ENCODE results near the gene NOX3.

The NOX3 gene

DNA sequence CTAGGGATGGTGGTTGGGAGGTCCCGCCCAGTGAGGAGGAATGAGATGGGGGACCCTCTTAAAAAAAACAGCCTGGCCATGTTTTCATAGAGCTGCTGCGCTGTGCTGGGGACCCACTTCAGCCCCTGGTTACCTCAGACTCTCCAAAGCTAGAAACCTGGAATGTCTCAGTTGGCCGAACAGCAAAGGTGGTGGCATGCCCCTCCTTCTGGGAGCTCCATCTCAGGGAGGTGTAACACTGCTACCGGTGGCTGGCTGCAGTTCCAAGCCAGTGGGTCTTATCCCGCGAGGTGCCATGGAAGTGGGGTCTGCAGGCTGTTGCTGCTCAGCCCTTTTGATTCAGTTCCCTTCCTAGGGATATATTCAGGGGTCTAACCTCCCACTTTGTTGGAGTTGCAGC lies 105.7 kb downstream of the NOX3 start:
- Histone ChIP-seq H3K9ac (ENCODE audit: low read depth, low read length, poor library complexity, severe bottlenecking) (no peak overlapping the region), H3K4me2 (ENCODE audit: low read depth, low read length, poor library complexity, severe bottlenecking) (no peak overlapping the region), H2AFZ (ENCODE audit: low read length) (no peak overlapping the region), H3K9me3 (ENCODE audit: insufficient read depth, low read depth, low read length) (peaks cover 8% of the 10 kb centered on the region; the same call in 1 of the 2 replicates), H3K9me2 (replicated peaks; ENCODE audit: low read depth, low read length) (no peaks in the 10 kb centered on the region), H3K36me3 (ENCODE audit: insufficient read depth, low read length) (no peaks in the 10 kb centered on the region), H3K4me1 (ENCODE audit: insufficient read depth, low read length, poor library complexity, severe bottlenecking) (no peaks in the 10 kb centered on the region), H4K20me1 (ENCODE audit: insufficient read depth, low read length, poor library complexity, severe bottlenecking) (no peaks in the 10 kb centered on the region), H3K4me3 (ENCODE audit: low read length, poor library complexity, severe bottlenecking) (no peak overlapping the region), H3F3A (ENCODE audit: low read depth) (no peaks in the 10 kb centered on the region), H3K79me2 (ENCODE audit: insufficient read depth, low read length) (no peaks in the 10 kb centered on the region), H3K27me3 (ENCODE audit: insufficient read depth, low read length, poor library complexity, severe bottlenecking) (no peaks in the 10 kb centered on the region)
- TF ChIP-seq, protein P1, sequence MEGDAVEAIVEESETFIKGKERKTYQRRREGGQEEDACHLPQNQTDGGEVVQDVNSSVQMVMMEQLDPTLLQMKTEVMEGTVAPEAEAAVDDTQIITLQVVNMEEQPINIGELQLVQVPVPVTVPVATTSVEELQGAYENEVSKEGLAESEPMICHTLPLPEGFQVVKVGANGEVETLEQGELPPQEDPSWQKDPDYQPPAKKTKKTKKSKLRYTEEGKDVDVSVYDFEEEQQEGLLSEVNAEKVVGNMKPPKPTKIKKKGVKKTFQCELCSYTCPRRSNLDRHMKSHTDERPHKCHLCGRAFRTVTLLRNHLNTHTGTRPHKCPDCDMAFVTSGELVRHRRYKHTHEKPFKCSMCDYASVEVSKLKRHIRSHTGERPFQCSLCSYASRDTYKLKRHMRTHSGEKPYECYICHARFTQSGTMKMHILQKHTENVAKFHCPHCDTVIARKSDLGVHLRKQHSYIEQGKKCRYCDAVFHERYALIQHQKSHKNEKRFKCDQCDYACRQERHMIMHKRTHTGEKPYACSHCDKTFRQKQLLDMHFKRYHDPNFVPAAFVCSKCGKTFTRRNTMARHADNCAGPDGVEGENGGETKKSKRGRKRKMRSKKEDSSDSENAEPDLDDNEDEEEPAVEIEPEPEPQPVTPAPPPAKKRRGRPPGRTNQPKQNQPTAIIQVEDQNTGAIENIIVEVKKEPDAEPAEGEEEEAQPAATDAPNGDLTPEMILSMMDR (conservative IDR thresholded peaks at IDR 0.05; ENCODE audit: low read length) = no peak
- no peak for TF ChIP-seq EZH2phosphoT487 (IDR thresholded peaks at IDR 0.05; ENCODE audit: borderline replicate concordance)

DNA sequence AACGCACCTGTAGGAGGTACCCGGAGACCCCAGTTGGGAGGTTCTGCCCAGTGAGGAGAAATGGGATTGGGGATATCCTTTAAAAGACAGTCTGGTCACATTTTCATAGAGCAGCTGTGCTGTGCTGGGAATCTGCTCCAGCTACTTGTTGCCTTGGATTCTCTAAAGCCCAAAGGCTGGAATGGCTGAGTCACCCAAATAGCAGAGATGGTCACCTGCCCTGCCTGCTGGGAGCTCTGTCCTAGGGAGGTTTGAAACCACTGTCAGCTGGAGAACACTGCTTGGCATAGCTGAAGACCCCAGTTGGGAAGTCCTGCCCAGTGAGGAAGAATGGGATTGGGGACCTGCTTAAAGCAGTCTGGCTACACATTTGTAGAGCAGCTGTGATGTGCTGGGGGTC lies 106.5 kb downstream of the NOX3 start:
- no peaks in the 10 kb centered on the region for H4K20me1 ChIP-seq (ENCODE audit: insufficient read depth, low read length, poor library complexity, severe bottlenecking)
- no peaks in the 10 kb centered on the region for H3K9me2 ChIP-seq (replicated peaks; ENCODE audit: low read depth, low read length)
- H3K4me1 ChIP-seq (ENCODE audit: insufficient read depth, low read length, poor library complexity, severe bottlenecking) = no peaks in the 10 kb centered on the region
- no peak overlapping the region for H3K9ac ChIP-seq (ENCODE audit: low read depth, low read length, poor library complexity, severe bottlenecking)
- H3F3A ChIP-seq (ENCODE audit: low read depth) = no peaks in the 10 kb centered on the region
- H2AFZ ChIP-seq (ENCODE audit: low read length) = no peak overlapping the region
- H3K36me3 ChIP-seq (ENCODE audit: insufficient read depth, low read length) = no peaks in the 10 kb centered on the region
- H3K27me3 ChIP-seq (ENCODE audit: insufficient read depth, low read length, poor library complexity, severe bottlenecking) = no peaks in the 10 kb centered on the region
- no peak overlapping the region for H3K4me3 ChIP-seq (ENCODE audit: low read length, poor library complexity, severe bottlenecking)
- TF ChIP-seq, protein P1 (conservative IDR thresholded peaks at IDR 0.05; ENCODE audit: low read length) = no peak
- no peak for TF ChIP-seq EZH2phosphoT487 (IDR thresholded peaks at IDR 0.05; ENCODE audit: borderline replicate concordance)
- H3K79me2 ChIP-seq (ENCODE audit: insufficient read depth, low read length) = no peaks in the 10 kb centered on the region
- no peak overlapping the region for H3K4me2 ChIP-seq (ENCODE audit: low read depth, low read length, poor library complexity, severe bottlenecking)
- H3K9me3 ChIP-seq (ENCODE audit: insufficient read depth, low read depth, low read length) = peaks cover under 1% of the 10 kb centered on the region; the same call in 1 of the 2 replicates

DNA sequence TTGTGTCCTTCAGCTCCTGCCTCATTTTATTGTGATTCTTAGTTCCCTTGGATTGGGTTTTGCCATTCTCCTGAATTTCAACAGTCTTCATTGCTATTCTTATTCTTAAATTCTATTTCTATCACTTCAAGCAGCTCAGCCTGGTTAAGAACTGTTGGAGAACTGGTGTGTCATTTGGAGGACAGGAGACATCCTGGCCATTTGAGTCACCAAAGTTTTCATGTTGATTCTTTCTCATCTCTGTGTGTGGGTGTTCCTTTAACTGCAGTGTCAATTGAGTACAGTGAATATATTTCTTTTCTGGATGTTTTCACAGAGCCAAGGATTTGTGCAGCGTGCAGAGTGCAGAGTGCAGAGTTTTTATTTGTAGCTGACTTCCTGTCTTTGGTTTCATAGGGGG lies 107.8 kb downstream of the NOX3 start:
- no peaks in the 10 kb centered on the region for H3K4me1 ChIP-seq (ENCODE audit: insufficient read depth, low read length, poor library complexity, severe bottlenecking)
- H3K27me3 ChIP-seq (ENCODE audit: insufficient read depth, low read length, poor library complexity, severe bottlenecking) = no peaks in the 10 kb centered on the region
- H3F3A ChIP-seq (ENCODE audit: low read depth) = no peaks in the 10 kb centered on the region
- TF ChIP-seq EZH2phosphoT487 (IDR thresholded peaks at IDR 0.05; ENCODE audit: borderline replicate concordance) = no peak
- TF ChIP-seq, protein P1 (conservative IDR thresholded peaks at IDR 0.05; ENCODE audit: low read length) = no peak
- H3K79me2 ChIP-seq (ENCODE audit: insufficient read depth, low read length) = no peaks in the 10 kb centered on the region
- H3K9me2 ChIP-seq (replicated peaks; ENCODE audit: low read depth, low read length) = no peaks in the 10 kb centered on the region
- H4K20me1 ChIP-seq (ENCODE audit: insufficient read depth, low read length, poor library complexity, severe bottlenecking) = no peaks in the 10 kb centered on the region
- no peak overlapping the region for H3K4me3 ChIP-seq (ENCODE audit: low read length, poor library complexity, severe bottlenecking)
- H3K36me3 ChIP-seq (ENCODE audit: insufficient read depth, low read length) = no peaks in the 10 kb centered on the region
- no peak overlapping the region for H2AFZ ChIP-seq (ENCODE audit: low read length)
- no peak overlapping the region for H3K9ac ChIP-seq (ENCODE audit: low read depth, low read length, poor library complexity, severe bottlenecking)
- no peak overlapping the region for H3K4me2 ChIP-seq (ENCODE audit: low read depth, low read length, poor library complexity, severe bottlenecking)
- H3K9me3 ChIP-seq (ENCODE audit: insufficient read depth, low read depth, low read length) = no peaks in the 10 kb centered on the region; the same call in 1 of the 2 replicates
